ENCODE results near the gene OAS2. TPM values are rescaled to one million over a fixed set of nuclear protein-coding genes. Genes with fewer than 3 reads are reported as not detected.
"Not testable (repeated sequence)": the region's sequence is repeated elsewhere in the genome, so short reads cannot be mapped to it uniquely, and the experiment has no call there.

OAS2 gene
- total RNA-seq, 2 experiments from 2014 or later, result 327 to 331 TPM

DNA sequence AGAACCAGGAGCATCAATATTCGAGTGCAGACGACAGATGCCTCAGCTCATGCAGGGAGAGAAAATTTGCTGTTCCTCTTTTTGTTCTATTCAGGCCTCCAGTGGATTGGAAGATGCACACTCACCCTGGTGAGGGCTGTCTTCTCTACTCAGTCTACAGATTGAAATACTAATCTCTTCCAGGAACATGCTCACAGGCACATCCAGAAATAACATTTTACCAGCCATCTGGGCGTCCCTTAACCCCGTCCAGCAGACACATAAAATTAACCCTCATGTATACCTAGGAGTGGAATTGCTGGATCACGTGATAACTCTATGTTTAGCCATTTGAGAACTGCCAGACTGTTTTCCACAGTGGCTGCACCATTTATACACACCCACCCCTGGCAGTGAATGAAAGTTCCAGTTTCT lies 4.5 kb upstream of the OAS2 start:
- Mint-ChIP-seq H3K36me3 (ENCODE audit: low read depth) (peaks cover 52% of the 10 kb centered on the region), H3K27me3 (no peaks in the 10 kb centered on the region), H3K27ac (no peak overlapping the region), H3K4me1 (peaks cover 21% of the 10 kb centered on the region), H3K4me3 (no peak overlapping the region), H3K9me3 (no peaks in the 10 kb centered on the region)
- ChIA-PET POLR2A (no interaction called here), CTCF (interaction anchor here (1.0 kb wide), 1 partner anchor 18 kb away, joined by 3 read pairs; no protein-coding TSS in a partner anchor)
- no peak for DNase-seq

DNA sequence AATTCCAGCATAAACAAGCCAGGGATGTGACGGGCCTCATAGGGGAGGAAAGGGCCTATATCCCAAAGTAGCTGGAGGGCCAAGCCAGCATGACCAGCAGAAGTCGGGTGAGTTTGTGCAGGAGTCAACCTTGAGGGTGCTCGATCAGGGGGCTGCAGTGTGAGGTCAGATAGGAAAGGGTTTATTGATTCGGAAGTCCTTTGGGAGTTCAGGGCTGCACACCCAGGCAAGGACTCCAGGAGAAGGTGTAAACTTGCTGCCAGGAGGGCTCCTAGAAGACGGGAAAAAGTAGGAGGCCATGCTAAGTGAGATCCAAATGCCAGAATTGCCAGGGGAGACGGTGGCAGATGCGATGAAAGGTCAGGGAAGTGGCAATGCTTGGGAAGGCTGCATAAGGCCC lies 3.4 kb upstream of the OAS2 start:
- Mint-ChIP-seq H3K9me3 (no peaks in the 10 kb centered on the region), H3K4me3 (no peak overlapping the region), H3K36me3 (ENCODE audit: low read depth) (peaks cover 52% of the 10 kb centered on the region), H3K27me3 (no peaks in the 10 kb centered on the region), H3K27ac (no peak overlapping the region), H3K4me1 (peaks cover 21% of the 10 kb centered on the region)
- CTCF ChIA-PET, result interaction anchor here (2.1 kb wide), 1 partner anchor 18 kb away, joined by 15 read pairs; no protein-coding TSS in a partner anchor
- POLR2A ChIA-PET, result interaction anchor here (1.1 to 7.4 kb wide), 4 partner anchors 9 to 67 kb away, joined by 3 to 183 read pairs (median 5); partner anchors contain the start of gene OAS1
- no peak for DNase-seq

DNA sequence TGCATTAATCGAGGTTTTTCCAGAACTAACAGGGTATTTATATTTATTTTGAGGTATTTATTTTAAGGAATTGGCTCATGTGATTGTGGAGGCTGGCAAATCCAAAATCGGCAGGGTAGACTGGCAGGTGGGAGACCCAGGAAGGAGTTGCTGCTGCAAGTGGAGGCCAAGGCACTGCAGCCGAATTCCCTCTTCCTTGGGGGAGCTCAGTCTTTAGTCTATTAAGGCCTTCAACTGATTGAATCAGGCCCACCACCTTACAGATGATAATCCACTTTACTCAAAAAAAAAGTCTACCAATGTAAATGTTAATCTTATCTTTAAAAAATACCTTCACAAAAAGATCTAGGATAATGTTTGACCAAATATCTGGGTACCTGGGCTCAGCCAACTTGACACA lies 1.2 kb upstream of the OAS2 start:
- Mint-ChIP-seq H3K4me3 (peak overlapping the region; percentile 87), H3K27ac (peak overlapping the region; percentile 100), H3K36me3 (ENCODE audit: low read depth) (peaks cover 52% of the 10 kb centered on the region), H3K27me3 (no peaks in the 10 kb centered on the region), H3K9me3 (peaks cover 9% of the 10 kb centered on the region), H3K4me1 (peaks cover 32% of the 10 kb centered on the region)
- ChIA-PET CTCF (interaction anchor here (1.5 to 3.3 kb wide), 3 partner anchors 16 to 70 kb away, joined by 11 to 69 read pairs (median 35); partner anchors contain the start of genes OAS1 and OAS3), POLR2A (interaction anchor here (1.1 to 7.4 kb wide), 11 partner anchors 10 to 1031 kb away, joined by 4 to 183 read pairs (median 22); partner anchors contain the start of genes DDX54, OAS1, OAS3 and RITA1)
- DNase-seq, result no peak

DNA sequence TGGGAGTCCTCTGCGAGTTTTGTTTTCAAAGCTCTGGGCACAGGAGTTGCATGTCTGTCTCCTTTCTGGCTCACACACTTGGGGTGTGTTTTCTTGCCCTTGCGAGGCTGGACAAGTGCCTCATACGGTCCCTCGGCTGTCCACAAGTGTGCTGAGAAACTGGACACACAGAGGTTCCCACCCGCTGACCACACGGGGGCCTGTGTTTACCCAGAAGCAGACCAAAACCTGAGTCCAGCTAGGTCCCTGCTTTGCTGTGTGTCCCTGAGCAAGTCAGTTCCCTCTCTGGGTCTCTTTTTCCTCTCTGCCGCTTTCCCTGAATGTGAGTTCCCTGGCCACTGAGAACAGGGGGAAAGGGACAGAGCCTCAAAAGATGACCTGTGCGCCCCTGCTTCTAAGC lies 678 bp upstream of the OAS2 start:
- H3K4me1 Mint-ChIP-seq, result peaks cover 37% of the 10 kb centered on the region
- peaks cover 52% of the 10 kb centered on the region for H3K36me3 Mint-ChIP-seq (ENCODE audit: low read depth)

DNA sequence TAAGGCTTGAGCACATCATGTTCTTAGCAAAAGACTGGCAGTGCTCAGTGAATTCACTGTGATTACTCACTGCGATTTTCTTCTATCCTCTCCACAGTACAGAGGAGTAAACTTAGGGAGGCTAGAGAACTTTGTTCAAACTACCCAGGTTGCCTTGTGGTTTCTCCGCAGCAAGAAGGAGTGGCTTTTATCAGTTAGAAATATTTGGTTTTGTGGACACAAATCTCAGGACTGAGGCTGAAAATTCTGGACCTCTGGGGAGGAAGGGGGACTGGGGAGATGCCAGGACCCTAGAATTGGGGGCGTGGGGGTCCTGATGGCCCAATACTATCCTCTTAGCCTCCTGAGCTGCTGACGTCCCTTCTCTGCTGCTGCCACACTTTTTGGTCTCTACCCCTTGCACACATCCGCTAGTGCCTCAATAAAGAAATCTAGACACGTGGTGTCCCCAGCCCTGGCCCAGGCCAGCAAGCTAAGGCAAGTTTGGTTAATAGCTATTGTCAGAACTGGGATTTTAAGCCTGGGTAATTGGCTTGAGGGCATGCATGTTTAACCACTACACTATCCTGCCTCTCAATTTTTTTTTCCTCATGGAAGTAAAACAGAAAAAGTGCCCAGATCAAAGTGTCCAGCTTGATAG lies 842 bp downstream of the OAS2 start:
- peaks cover 48% of the 10 kb centered on the region for H3K4me1 Mint-ChIP-seq
- peak; percentile 72 for DNase-seq
- H3K27me3 Mint-ChIP-seq, result no peaks in the 10 kb centered on the region
- ChIA-PET CTCF (interaction anchor here (2.0 to 3.3 kb wide), 5 partner anchors 9 to 174 kb away, joined by 4 to 69 read pairs (median 16); partner anchors contain the start of gene OAS1), POLR2A (interaction anchor here (0.8 to 7.4 kb wide), 24 partner anchors 10 to 1293 kb away, joined by 3 to 183 read pairs (median 10); partner anchors contain the start of genes DDX54, OAS1, OAS3 and RITA1)
- peaks cover 59% of the 10 kb centered on the region for H3K36me3 Mint-ChIP-seq (ENCODE audit: low read depth)
- peak overlapping the region; percentile 100 for H3K27ac Mint-ChIP-seq
- peak overlapping the region; percentile 87 for H3K4me3 Mint-ChIP-seq
- H3K9me3 Mint-ChIP-seq, result peaks cover 26% of the 10 kb centered on the region

More for the DNA sequence above, 678 bp upstream of the OAS2 start:
- H3K27ac Mint-ChIP-seq, result peak overlapping the region; percentile 100
- H3K4me3 Mint-ChIP-seq, result peak overlapping the region; percentile 87
- H3K9me3 Mint-ChIP-seq, result peaks cover 14% of the 10 kb centered on the region
- POLR2A ChIA-PET, result interaction anchor here (0.8 to 7.4 kb wide), 33 partner anchors 8 to 1291 kb away, joined by 3 to 183 read pairs (median 5); partner anchors contain the start of genes DDX54, MAPKAPK5, OAS1 and OAS3
- CTCF ChIA-PET, result interaction anchor here (0.7 to 3.3 kb wide), 10 partner anchors 10 to 208 kb away, joined by 3 to 69 read pairs (median 8); partner anchors contain the start of genes DDX54, OAS1, OAS3 and RITA1
- no peak for DNase-seq
- no peaks in the 10 kb centered on the region for H3K27me3 Mint-ChIP-seq

DNA sequence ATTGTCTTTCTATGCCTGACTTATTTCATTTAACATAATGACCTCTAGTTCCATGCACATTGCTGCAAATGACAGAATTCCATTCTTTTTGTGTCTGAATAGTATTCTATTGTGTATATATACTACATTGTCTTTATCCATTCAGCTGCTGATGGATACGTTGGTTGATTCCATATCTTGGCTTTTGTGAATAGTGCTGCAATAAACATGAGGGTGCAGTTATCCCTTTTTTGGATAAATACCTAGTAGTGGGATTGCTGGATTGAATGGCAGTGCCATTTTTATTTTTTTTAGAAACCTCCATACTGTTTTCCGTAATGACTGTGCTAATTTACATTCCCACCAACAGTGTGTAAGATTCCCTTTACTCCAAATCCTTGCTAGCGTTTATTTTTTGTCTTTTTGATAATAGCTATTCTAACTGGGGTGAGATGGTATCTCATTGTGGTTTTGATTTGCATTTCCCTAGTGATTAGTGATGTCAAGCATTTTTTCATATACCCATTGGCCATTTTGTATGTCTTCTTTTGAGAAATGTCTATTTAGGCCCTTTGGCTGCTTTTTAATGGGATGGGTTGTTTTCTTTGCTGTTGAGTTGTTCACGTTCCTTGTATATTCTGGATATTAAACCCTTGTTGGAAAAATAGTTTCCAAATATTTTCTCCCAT lies 2.3 kb downstream of the OAS2 start:
- Mint-ChIP-seq H3K27ac (peak overlapping the region; percentile 100), H3K27me3 (no peaks in the 10 kb centered on the region), H3K36me3 (ENCODE audit: low read depth) (peaks cover 73% of the 10 kb centered on the region), H3K4me3 (peak overlapping the region; percentile 87), H3K4me1 (peaks cover 62% of the 10 kb centered on the region), H3K9me3 (peaks cover 41% of the 10 kb centered on the region)
- no peak for DNase-seq
- CTCF ChIA-PET, result interaction anchor here (1.8 kb wide), 1 partner anchor 12 kb away, joined by 10 read pairs; no protein-coding TSS in a partner anchor
- POLR2A ChIA-PET, result interaction anchor here (5.9 to 7.4 kb wide), 2 partner anchors 10 to 73 kb away, joined by 141 to 183 read pairs; partner anchors contain the start of gene OAS1

DNA sequence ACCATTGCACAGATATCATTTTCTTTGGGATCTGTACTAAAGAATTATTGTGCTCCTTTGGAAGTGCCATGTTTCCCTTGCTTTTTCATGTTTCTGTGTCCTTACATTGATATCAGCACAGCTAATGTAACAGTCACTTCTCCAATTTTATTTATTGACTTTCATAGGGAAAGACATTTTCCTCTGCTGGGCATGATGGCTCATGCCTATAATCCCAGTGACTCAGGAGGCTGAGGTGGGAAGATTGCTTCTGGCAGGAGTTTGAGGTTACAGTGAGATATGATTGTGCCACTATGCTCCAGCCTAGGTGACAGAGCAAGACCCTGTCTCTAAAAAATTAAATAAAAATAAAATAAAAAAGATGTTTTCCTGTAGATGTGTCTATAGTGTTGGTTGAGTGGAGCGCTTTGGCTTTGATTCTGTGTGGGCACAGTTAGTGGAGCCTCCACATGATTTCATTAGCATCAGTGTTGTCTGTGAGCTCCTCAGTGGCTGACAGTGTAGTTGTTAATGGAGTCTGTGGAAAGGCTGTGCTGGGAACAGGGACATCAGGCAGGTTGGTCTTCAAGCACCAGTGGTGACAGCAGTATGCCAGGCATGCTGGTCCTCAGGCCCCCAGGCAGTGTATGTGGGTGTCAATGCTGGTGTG lies 7.4 kb downstream of the OAS2 start:
- no peaks in the 10 kb centered on the region for H3K27me3 Mint-ChIP-seq
- peaks cover 41% of the 10 kb centered on the region for H3K9me3 Mint-ChIP-seq
- H3K27ac Mint-ChIP-seq, result no peak overlapping the region
- POLR2A ChIA-PET, result interaction anchor here (1.4 kb wide), 1 partner anchor 79 kb away, joined by 4 read pairs; the partner anchor contains the start of gene OAS1
- H3K4me1 Mint-ChIP-seq, result peaks cover 92% of the 10 kb centered on the region
- no peak overlapping the region for H3K4me3 Mint-ChIP-seq
- CTCF ChIA-PET, result interaction anchor here (2.9 kb wide), 1 partner anchor 7 kb away, joined by 23 read pairs; no protein-coding TSS in a partner anchor
- no peak for DNase-seq
- H3K36me3 Mint-ChIP-seq (ENCODE audit: low read depth), result peaks cover 99% of the 10 kb centered on the region

DNA sequence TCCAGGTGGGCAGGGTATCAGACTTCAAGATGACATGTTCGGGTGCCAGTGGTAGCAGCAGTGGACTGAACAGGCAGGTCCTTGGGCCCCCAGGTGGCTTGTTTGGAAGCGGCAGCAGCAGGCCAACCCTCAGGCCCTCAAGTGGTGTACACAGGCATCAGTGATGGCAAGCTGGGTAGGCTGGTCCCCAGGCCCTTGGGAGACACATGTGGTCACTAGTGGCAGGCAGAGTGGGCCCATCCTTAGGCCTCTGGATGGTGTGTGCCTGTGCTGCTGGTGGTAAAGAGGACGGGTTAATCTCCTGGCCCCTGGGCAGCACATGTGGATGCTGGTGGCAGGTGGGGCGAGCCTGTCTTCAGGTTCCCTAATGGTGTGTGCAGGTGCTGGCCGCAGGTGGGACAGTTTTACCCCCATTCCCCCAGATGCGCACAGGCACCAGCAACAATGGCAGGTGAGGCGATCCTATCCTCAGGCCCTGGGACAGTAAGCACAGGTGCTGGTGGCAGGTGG lies 8.0 kb downstream of the OAS2 start:
- peaks cover 99% of the 10 kb centered on the region for H3K36me3 Mint-ChIP-seq (ENCODE audit: low read depth)
- no peaks in the 10 kb centered on the region for H3K27me3 Mint-ChIP-seq
- no peak overlapping the region for H3K27ac Mint-ChIP-seq
- ChIA-PET CTCF (no interaction called here), POLR2A (interaction anchor here (1.4 to 8.4 kb wide), 2 partner anchors 7 to 80 kb away, joined by 4 to 141 read pairs; partner anchors contain the start of genes OAS1 and OAS2)
- peaks cover 44% of the 10 kb centered on the region for H3K9me3 Mint-ChIP-seq
- DNase-seq, result no peak
- H3K4me3 Mint-ChIP-seq, result no peak overlapping the region
- peaks cover 86% of the 10 kb centered on the region for H3K4me1 Mint-ChIP-seq

DNA sequence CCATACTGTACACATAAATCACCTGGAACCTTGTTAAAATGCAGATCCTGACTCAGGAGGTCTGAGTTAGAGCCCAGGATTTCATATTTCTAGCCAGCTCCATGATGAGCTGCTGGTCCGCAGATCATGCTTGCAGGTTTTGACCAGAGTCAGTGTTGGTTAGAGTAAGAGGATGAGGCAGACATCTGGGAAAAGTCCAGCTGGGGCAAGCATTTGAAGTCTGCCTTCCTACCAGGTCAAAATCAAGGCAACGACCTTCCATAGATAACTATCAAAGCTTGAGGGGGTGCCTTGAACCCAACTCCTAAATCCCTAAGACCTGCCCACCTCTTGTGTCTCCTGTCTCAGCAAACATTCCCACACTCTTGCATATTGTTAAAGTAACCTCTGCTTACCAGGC lies 9.2 kb downstream of the OAS2 start:
- Mint-ChIP-seq H3K4me3 (no peak overlapping the region), H3K9me3 (peaks cover 32% of the 10 kb centered on the region), H3K27me3 (no peaks in the 10 kb centered on the region), H3K27ac (peak overlapping the region; percentile 76), H3K4me1 (peaks cover 76% of the 10 kb centered on the region), H3K36me3 (ENCODE audit: low read depth) (peaks cover 99% of the 10 kb centered on the region)
- no peak for DNase-seq
- CTCF ChIA-PET, result interaction anchor here (1.3 to 1.7 kb wide), 2 partner anchors 8 to 9 kb away, joined by 3 to 11 read pairs; partner anchors contain the start of gene OAS2
- POLR2A ChIA-PET, result interaction anchor here (0.6 to 8.4 kb wide), 4 partner anchors 9 to 197 kb away, joined by 3 to 141 read pairs (median 6); partner anchors contain the start of genes OAS1 and OAS2

DNA sequence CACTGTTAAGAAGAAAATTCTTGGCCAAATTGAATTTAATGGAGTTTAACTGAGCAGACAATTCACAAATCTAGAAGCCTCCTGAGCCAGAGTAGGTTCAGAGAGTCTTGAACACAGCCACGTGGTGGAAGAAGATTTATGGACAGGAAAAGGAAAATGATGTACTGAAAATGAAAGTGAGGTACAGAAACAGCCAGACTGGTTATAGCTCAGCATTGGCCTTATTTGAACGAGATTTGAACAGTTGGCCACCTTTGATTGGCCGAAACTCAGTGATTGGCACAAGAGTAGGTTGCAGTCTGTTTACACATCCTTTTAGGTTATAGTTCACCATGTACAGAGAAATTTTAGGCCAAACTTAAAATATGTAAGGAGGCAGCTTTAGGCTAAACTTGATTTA lies 9.9 kb downstream of the OAS2 start:
- Mint-ChIP-seq H3K9me3 (peaks cover 28% of the 10 kb centered on the region), H3K27ac (peak overlapping the region; percentile 76), H3K36me3 (ENCODE audit: low read depth) (peaks cover 99% of the 10 kb centered on the region), H3K4me3 (no peak overlapping the region), H3K4me1 (peaks cover 77% of the 10 kb centered on the region), H3K27me3 (no peaks in the 10 kb centered on the region)
- POLR2A ChIA-PET, result interaction anchor here (0.6 to 8.4 kb wide), 6 partner anchors 9 to 196 kb away, joined by 3 to 141 read pairs (median 3); partner anchors contain the start of genes OAS1 and OAS2
- CTCF ChIA-PET, result interaction anchor here (1.3 to 1.7 kb wide), 2 partner anchors 8 to 10 kb away, joined by 3 to 11 read pairs; partner anchors contain the start of gene OAS2
- DNase-seq, result peak; percentile 37

DNA sequence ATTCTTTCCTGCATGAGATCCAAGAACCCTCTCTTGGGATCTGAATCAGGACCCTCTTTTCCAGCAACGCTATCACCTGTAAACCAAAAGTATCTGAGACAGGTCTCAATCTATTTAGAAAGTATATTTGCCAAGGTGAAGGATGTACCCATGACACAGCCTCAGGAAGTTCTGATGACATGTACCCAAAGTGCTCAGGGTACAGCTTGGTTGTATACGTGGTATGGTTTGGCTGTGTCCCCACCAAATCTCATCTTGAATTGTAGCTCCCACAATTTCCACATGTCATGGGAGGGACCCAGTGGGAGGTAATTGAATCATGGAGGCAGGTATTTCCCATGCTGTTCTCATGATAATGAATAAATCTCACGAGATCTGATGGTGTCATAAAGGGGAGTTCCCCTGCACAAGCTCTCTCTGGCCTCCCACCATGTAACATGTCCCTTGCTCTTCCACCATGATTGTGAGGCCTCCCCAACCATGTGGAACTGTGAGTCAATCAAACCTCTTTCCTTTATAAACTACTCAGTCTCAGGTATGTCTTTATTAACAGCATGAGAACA lies 10.6 kb downstream of the OAS2 start:
- Mint-ChIP-seq H3K36me3 (ENCODE audit: low read depth) (peaks cover 99% of the 10 kb centered on the region), H3K27ac (peak overlapping the region; percentile 76), H3K9me3 (peaks cover 23% of the 10 kb centered on the region), H3K4me1 (peaks cover 75% of the 10 kb centered on the region)
- not testable (repeated sequence) for H3K27me3 Mint-ChIP-seq, H3K4me3 Mint-ChIP-seq, DNase-seq
- ChIA-PET CTCF (interaction anchor here (1.7 kb wide), 1 partner anchor 10 kb away, joined by 11 read pairs; the partner anchor contains the start of gene OAS2), POLR2A (interaction anchor here (0.6 to 8.4 kb wide), 5 partner anchors 10 to 150 kb away, joined by 3 to 141 read pairs (median 3); partner anchors contain the start of genes OAS1 and OAS2)

Data from activated CD4-positive, alpha-beta memory T cell treated with anti-CD3 and anti-CD28 coated beads, Interleukin-2, amount 10 ng/mL, durations not matched to agents 7 days and 5 days (primary cell).